Measurements from ENCODE around the gene NHLH1. TPM values are rescaled to one million over a fixed set of nuclear protein-coding genes. Genes with fewer than 3 reads are reported as not detected.

Gene NHLH1
- total RNA-seq, 1 experiment from 2014 or later = 0.18 TPM

- Histone ChIP-seq H3K36me3 (ENCODE audit: control insufficient read depth, insufficient read depth, low read length) (peaks cover 39% of the 10 kb centered on the region), H3K27ac (ENCODE audit: low read length) (no peak overlapping the region), H3K4me3 (ENCODE audit: low read depth in 2 of 2, low read length in 2 of 2) (no peak overlapping the region), H3K27me3 (ENCODE audit: control insufficient read depth, insufficient read depth, low read length) (no peaks in the 10 kb centered on the region), H3K9me3 (ENCODE audit: control insufficient read depth, insufficient read depth, low read depth, low read length) (no peaks in the 10 kb centered on the region), H3K4me1 (ENCODE audit: control insufficient read depth, insufficient read depth, low read length) (peaks cover 7% of the 10 kb centered on the region; the same call in 1 of the 2 replicates)
- ChIA-PET CTCF (no interaction called here), POLR2A (no interaction called here)
- DNase-seq (ENCODE audit: low read depth, low spot score) = no peak
- in situ Hi-C loops (cut with HindIII; ENCODE audit: low pct_unique_long_range_greater_than_20kb, low sequenced_read_pairs) (no loop called here), intact Hi-C loops (cut with micrococcal nuclease; ENCODE audit: unreplicated experiment) (no loop called here)
- BruUV-seq (replicated peaks) = no TSS peak
- no peak for ATAC-seq
- TF ChIP-seq SIN3A (IDR thresholded peaks at IDR 0.05; ENCODE audit: borderline replicate concordance, insufficient read depth, low read depth, low read length) (no peak), POLR2AphosphoS5 (IDR thresholded peaks at IDR 0.05; ENCODE audit: low read depth, low read length) (no peak), REST (IDR thresholded peaks at IDR 0.05; ENCODE audit: insufficient read depth in 1 of 2, low read depth in 2 of 2, low read length in 1 of 2) (no peak), TCF7L2 (IDR thresholded peaks at IDR 0.05; ENCODE audit: low read depth, low read length) (no peak), CTCF (IDR thresholded peaks at IDR 0.05) (no peak)
Observed at GRCh38 chr1:160338580-160338979, 28.3 kb upstream of the NHLH1 start.

DNA sequence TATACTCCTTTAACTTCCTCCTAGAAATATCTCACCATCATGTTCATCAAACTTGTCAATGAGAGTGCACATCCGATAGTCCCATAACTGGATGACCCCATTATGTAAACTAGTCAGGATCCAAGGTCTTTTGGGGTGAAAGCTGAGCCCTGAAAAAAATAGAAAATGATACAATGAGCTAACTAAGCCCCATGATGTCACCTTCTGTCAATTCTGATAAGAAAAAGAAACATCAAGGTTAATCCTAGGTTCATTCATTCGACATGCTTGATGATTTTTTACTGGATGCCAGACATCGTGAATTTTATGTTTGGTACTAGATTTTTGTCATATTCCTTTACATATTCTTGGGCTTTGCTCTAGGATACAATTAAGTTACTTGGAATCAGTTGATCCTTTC is 26.7 kb upstream of the NHLH1 start:
- Histone ChIP-seq H3K27me3 (ENCODE audit: control insufficient read depth, insufficient read depth, low read length) (no peaks in the 10 kb centered on the region), H3K4me3 (ENCODE audit: low read depth in 2 of 2, low read length in 2 of 2) (no peak overlapping the region), H3K27ac (ENCODE audit: low read length) (no peak overlapping the region), H3K9me3 (ENCODE audit: control insufficient read depth, insufficient read depth, low read depth, low read length) (no peaks in the 10 kb centered on the region), H3K4me1 (ENCODE audit: control insufficient read depth, insufficient read depth, low read length) (peaks cover 11% of the 10 kb centered on the region), H3K36me3 (ENCODE audit: control insufficient read depth, insufficient read depth, low read length) (peaks cover 27% of the 10 kb centered on the region)
- ChIA-PET POLR2A (no interaction called here), CTCF (no interaction called here)
- ATAC-seq = no peak
- TF ChIP-seq TCF7L2 (IDR thresholded peaks at IDR 0.05; ENCODE audit: low read depth, low read length) (no peak), CTCF (IDR thresholded peaks at IDR 0.05) (no peak), POLR2AphosphoS5 (IDR thresholded peaks at IDR 0.05; ENCODE audit: low read depth, low read length) (no peak), SIN3A (IDR thresholded peaks at IDR 0.05; ENCODE audit: borderline replicate concordance, insufficient read depth, low read depth, low read length) (no peak), REST (IDR thresholded peaks at IDR 0.05; ENCODE audit: insufficient read depth in 1 of 2, low read depth in 2 of 2, low read length in 1 of 2) (no peak)
- intact Hi-C loops (cut with micrococcal nuclease; ENCODE audit: unreplicated experiment) (no loop called here), in situ Hi-C loops (cut with HindIII; ENCODE audit: low pct_unique_long_range_greater_than_20kb, low sequenced_read_pairs) (no loop called here)
- BruUV-seq (replicated peaks) = no TSS peak
- no peak for DNase-seq (ENCODE audit: low read depth, low spot score)

Data from Panc1 (cell line).